NCI-H526 (cell line): ENCODE measurements around the gene WNT7A.

Source experiments
- DNase-seq, 2 experiments: peaks; one replicate each; lab custom pipeline; 2025; lab: John Stamatoyannopoulos, UW

WNT7A gene

GRCh38 chr3:13792512-13793371, 87.1 kb downstream of the WNT7A start:
- no peak for DNase-seq

GRCh38 chr3:13792051-13792490, 87.8 kb downstream of the WNT7A start:
- DNase-seq = no peak

GRCh38 chr3:13791198-13792050, 88.4 kb downstream of the WNT7A start:
- DNase-seq = no peak

GRCh38 chr3:13790376-13791197, 89.3 kb downstream of the WNT7A start:
- DNase-seq = no peak

- no peak for DNase-seq
Measured at GRCh38 chr3:13788522-13789424, 91.1 kb downstream of the WNT7A start.

GRCh38 chr3:13787533-13788132, 92.2 kb downstream of the WNT7A start:
- DNase-seq = no peak

GRCh38 chr3:13786811-13787210, 93.1 kb downstream of the WNT7A start:
- no peak for DNase-seq

- no peak for DNase-seq
Measured at GRCh38 chr3:13785853-13786436, 93.9 kb downstream of the WNT7A start.

- DNase-seq = no peak
Measured at GRCh38 chr3:13785351-13785750, 94.5 kb downstream of the WNT7A start.

- DNase-seq = no peak
Measured at GRCh38 chr3:13783476-13783875, 96.4 kb downstream of the WNT7A start.

GRCh38 chr3:13782501-13782900, 97.4 kb downstream of the WNT7A start:
- no peak for DNase-seq

- DNase-seq = no peak
Measured at GRCh38 chr3:13781417-13781816, 98.5 kb downstream of the WNT7A start.

- DNase-seq = peak in 1 of 2 experiments; percentile 33
Measured at GRCh38 chr3:13780432-13781176, 99.3 kb downstream of the WNT7A start.

GRCh38 chr3:13776253-13777050, 103.4 kb downstream of the WNT7A start:
- no peak for DNase-seq

GRCh38 chr3:13772885-13773745, 106.8 kb downstream of the WNT7A start:
- no peak for DNase-seq

GRCh38 chr3:13772321-13772745, 107.5 kb downstream of the WNT7A start:
- DNase-seq = no peak

- DNase-seq = no peak
Measured at GRCh38 chr3:13771496-13771895, 108.4 kb downstream of the WNT7A start.
